Midbrain (tissue), 1 donor: ENCODE data around the gene UFSP2.
"Not testable (repeated sequence)": the region's sequence is repeated elsewhere in the genome, so short reads cannot be mapped to it uniquely, and the experiment has no call there.

Experiments used
- DNase-seq: peaks from one replicate; lab custom pipeline; 2025; lab: John Stamatoyannopoulos, UW

UFSP2 gene

GRCh38 chr4:185384061-185384460 is 41.7 kb downstream of the UFSP2 start:
- no peak for DNase-seq

GRCh38 chr4:185383451-185383850 is 42.3 kb downstream of the UFSP2 start:
- DNase-seq, result no peak

- no peak for DNase-seq
These were observed 43.0 kb downstream of the UFSP2 start for GRCh38 chr4:185382754-185383153.

- no peak for DNase-seq
These were observed 44.2 kb downstream of the UFSP2 start for GRCh38 chr4:185381288-185382196.

GRCh38 chr4:185380320-185380719 is 45.4 kb downstream of the UFSP2 start:
- no peak for DNase-seq

- no peak for DNase-seq
These were observed 46.2 kb downstream of the UFSP2 start for GRCh38 chr4:185379326-185380295.

GRCh38 chr4:185378264-185378663 is 47.5 kb downstream of the UFSP2 start:
- no peak for DNase-seq

- DNase-seq, result no peak
These were observed 51.2 kb downstream of the UFSP2 start for GRCh38 chr4:185374573-185374972.

GRCh38 chr4:185374027-185374426 is 51.7 kb downstream of the UFSP2 start:
- DNase-seq, result no peak

GRCh38 chr4:185371702-185372101 is 54.1 kb downstream of the UFSP2 start:
- DNase-seq, result no peak

GRCh38 chr4:185370268-185370949 is 55.4 kb downstream of the UFSP2 start:
- no peak for DNase-seq

GRCh38 chr4:185369731-185370130 is 56.0 kb downstream of the UFSP2 start:
- DNase-seq, result no peak

- DNase-seq, result no peak
These were observed 60.9 kb downstream of the UFSP2 start for GRCh38 chr4:185364886-185365285.

- no peak for DNase-seq
These were observed 62.5 kb downstream of the UFSP2 start for GRCh38 chr4:185363251-185363650.

GRCh38 chr4:185362570-185362969 is 63.2 kb downstream of the UFSP2 start:
- not testable (repeated sequence) for DNase-seq

GRCh38 chr4:185361872-185362271 is 63.9 kb downstream of the UFSP2 start:
- no peak for DNase-seq

- no peak for DNase-seq
These were observed 65.9 kb downstream of the UFSP2 start for GRCh38 chr4:185359767-185360446.

- no peak for DNase-seq
These were observed 66.8 kb downstream of the UFSP2 start for GRCh38 chr4:185358959-185359358.

- no peak for DNase-seq
These were observed 67.2 kb downstream of the UFSP2 start for GRCh38 chr4:185358514-185358913.

- DNase-seq, result no peak
These were observed 67.9 kb downstream of the UFSP2 start for GRCh38 chr4:185357733-185358440.

- no peak for DNase-seq
These were observed 68.6 kb downstream of the UFSP2 start for GRCh38 chr4:185357211-185357610.
